ENCODE results near the gene TMEM167B. TPM values are rescaled to one million over a fixed set of nuclear protein-coding genes. Genes with fewer than 3 reads are reported as not detected.

TMEM167B gene
- total and polyA plus RNA-seq, 3 donors from 2014 or later, result 34.6 to 47.0 (median 37.3) TPM

- WGBS, 2 donors, result 84 to 89% methylated on average over 3 of the region's 3 CpGs
- intact Hi-C loops (cut with DNase I; ENCODE audit: low total_unique reads), result no loop called here
Measured at GRCh38 chr1:109056064-109056463, 34.5 kb upstream of the TMEM167B start.

GRCh38 chr1:109059026-109059425 is 31.5 kb upstream of the TMEM167B start:
- DNase-seq, result no peak
- H3K9me3 ChIP-seq, result no peaks in the 10 kb centered on the region
- no peak overlapping the region for H3K27ac ChIP-seq
- H3K4me3 ChIP-seq, result no peak overlapping the region
- H3K36me3 ChIP-seq (ENCODE audit: low read depth, missing control alignments), result no peaks in the 10 kb centered on the region
- no peak for TF ChIP-seq CTCF (IDR thresholded peaks at IDR 0.05)
- no peak for TF ChIP-seq POLR2A (IDR thresholded peaks at IDR 0.05)
- no peaks in the 10 kb centered on the region for H3K4me1 ChIP-seq
- no peaks in the 10 kb centered on the region for H3K27me3 ChIP-seq
- intact Hi-C loops (cut with DNase I; ENCODE audit: low total_unique reads), result no loop called here

More at GRCh38 chr1:109056064-109056463, 34.5 kb upstream of the TMEM167B start:
- no peak for DNase-seq
- H3K4me1 ChIP-seq, result no peaks in the 10 kb centered on the region
- H3K27ac ChIP-seq, result no peak overlapping the region
- no peaks in the 10 kb centered on the region for H3K36me3 ChIP-seq (ENCODE audit: low read depth, missing control alignments)
- TF ChIP-seq POLR2A (IDR thresholded peaks at IDR 0.05), result no peak
- H3K9me3 ChIP-seq, result no peaks in the 10 kb centered on the region
- H3K27me3 ChIP-seq, result no peaks in the 10 kb centered on the region
- H3K4me3 ChIP-seq, result no peak overlapping the region

GRCh38 chr1:109060707-109061106 is 29.9 kb upstream of the TMEM167B start:
- intact Hi-C loops (cut with DNase I; ENCODE audit: low total_unique reads), result no loop called here
- Histone ChIP-seq H3K4me3 (no peak overlapping the region), H3K36me3 (ENCODE audit: low read depth, missing control alignments) (no peaks in the 10 kb centered on the region), H3K9me3 (no peaks in the 10 kb centered on the region), H3K27ac (no peak overlapping the region), H3K4me1 (no peaks in the 10 kb centered on the region), H3K27me3 (no peaks in the 10 kb centered on the region)
- TF ChIP-seq POLR2A (IDR thresholded peaks at IDR 0.05) (no peak), CTCF (IDR thresholded peaks at IDR 0.05) (no peak)
- no peak for DNase-seq
- WGBS, 2 donors, result 89 to 90% methylated on average over 7 of the region's 7 CpGs

- TF ChIP-seq CTCF (IDR thresholded peaks at IDR 0.05), result no peak
- TF ChIP-seq POLR2A (IDR thresholded peaks at IDR 0.05), result no peak
- Histone ChIP-seq H3K36me3 (ENCODE audit: low read depth, missing control alignments) (no peaks in the 10 kb centered on the region), H3K4me3 (no peak overlapping the region), H3K9me3 (no peaks in the 10 kb centered on the region), H3K27me3 (no peaks in the 10 kb centered on the region), H3K4me1 (no peaks in the 10 kb centered on the region), H3K27ac (no peak overlapping the region)
- no peak for DNase-seq
- intact Hi-C loops (cut with DNase I; ENCODE audit: low total_unique reads), result no loop called here
- 77 to 87% methylated on average over 4 of the region's 4 CpGs for WGBS, 2 donors
Measured at GRCh38 chr1:109061183-109061582, 29.4 kb upstream of the TMEM167B start.

- Histone ChIP-seq H3K9me3 (no peaks in the 10 kb centered on the region), H3K27me3 (no peaks in the 10 kb centered on the region), H3K4me3 (no peak overlapping the region), H3K4me1 (no peaks in the 10 kb centered on the region), H3K27ac (no peak overlapping the region), H3K36me3 (ENCODE audit: low read depth, missing control alignments) (no peaks in the 10 kb centered on the region)
- no peak for DNase-seq
- intact Hi-C loops (cut with DNase I; ENCODE audit: low total_unique reads), result no loop called here
- TF ChIP-seq POLR2A (IDR thresholded peaks at IDR 0.05) (no peak), CTCF (IDR thresholded peaks at IDR 0.05) (no peak)
- 94 to 96% methylated on average over 3 of the region's 3 CpGs for WGBS, 2 donors
Measured at GRCh38 chr1:109065137-109065536, 25.4 kb upstream of the TMEM167B start.

Measured in testis (tissue), 3 donors.